ENCODE measurements around the gene CEBPE. TPM values are rescaled to one million over a fixed set of nuclear protein-coding genes. Genes with fewer than 3 reads are reported as not detected.
A peak's percentile ranks its signal among the peaks of the same experiment; 100 is the strongest.

The CEBPE gene
- total and polyA plus RNA-seq, 2 donors (not counting 1 experiment from before 2014, with no cell fraction given): 0.37 to 0.45 TPM

GRCh38 chr14:23125011-23125410 lies 6.0 kb upstream of the CEBPE start:
- Histone ChIP-seq H3K27me3 (replicated peaks in 1 of 4; ENCODE audit: control extremely low read depth in 1 of 4, control insufficient read depth in 3 of 4, insufficient read depth in 4 of 4, low read length in 3 of 4) (no peaks in the 10 kb centered on the region), H3K9ac (ENCODE audit: low read length) (no peak overlapping the region), H3K4me3 (ENCODE audit: control extremely low read depth in 1 of 5, extremely low read depth in 1 of 5, insufficient read depth in 1 of 5, low read depth in 2 of 5, low read length in 4 of 5) (no peak overlapping the region), H4K20me1 (ENCODE audit: control insufficient read depth, insufficient read depth, low read length, poor library complexity, severe bottlenecking) (no peaks in the 10 kb centered on the region), H3K27ac (ENCODE audit: low read length in 2 of 2) (no peak overlapping the region), H2AFZ (ENCODE audit: insufficient read depth, low read depth, low read length, poor library complexity, severe bottlenecking) (no peak overlapping the region), H3K36me3 (replicated peaks in 1 of 2; ENCODE audit: control extremely low read depth in 1 of 2, control insufficient read depth in 1 of 2, extremely low read depth in 1 of 2, insufficient read depth in 2 of 2, low read length in 1 of 2) (no peaks in the 10 kb centered on the region), H3K79me2 (ENCODE audit: control insufficient read depth, insufficient read depth, low read length) (no peaks in the 10 kb centered on the region), H3K4me2 (replicated peaks; ENCODE audit: low read depth, low read length, poor library complexity, severe bottlenecking) (no peak overlapping the region), H3K9me3 (ENCODE audit: control extremely low read depth in 1 of 3, control insufficient read depth in 2 of 3, insufficient read depth in 1 of 3, low read length in 2 of 3) (no peaks in the 10 kb centered on the region), H3K4me1 (ENCODE audit: control insufficient read depth in 2 of 2, insufficient read depth in 2 of 2, low read length in 2 of 2) (peaks cover 27 to 33% of the 10 kb centered on the region in 2 donors)
- CTCF ChIA-PET: interaction anchor here (0.6 to 9.6 kb wide), 4 partner anchors 48 to 436 kb away, joined by 3 to 249 read pairs (median 14); partner anchors contain the start of gene SLC7A8
- H3K4me1 Mint-ChIP-seq: peaks cover 32% of the 10 kb centered on the region
- no peak overlapping the region for H3K27ac Mint-ChIP-seq
- H3K9me3 Mint-ChIP-seq (ENCODE audit: insufficient read depth): no peaks in the 10 kb centered on the region
- no peak for TF ChIP-seq EZH2 (IDR thresholded peaks at IDR 0.05; ENCODE audit: borderline replicate concordance, insufficient read depth, low read depth, low read length, poor library complexity, severe bottlenecking)
- TF ChIP-seq CTCF (IDR thresholded peaks at IDR 0.05): no peak
- intact Hi-C loops (cut with micrococcal nuclease): no loop called here
- DNase-seq: no peak
- POLR2A ChIA-PET: no interaction called here
- no peak overlapping the region for H3K4me3 Mint-ChIP-seq
- 71% methylated on average over 1 of the region's 3 CpGs for WGBS (ENCODE audit: insufficient coverage)
- no peaks in the 10 kb centered on the region for H3K27me3 Mint-ChIP-seq
- ATAC-seq (ENCODE audit: low read depth): no peak

DNA sequence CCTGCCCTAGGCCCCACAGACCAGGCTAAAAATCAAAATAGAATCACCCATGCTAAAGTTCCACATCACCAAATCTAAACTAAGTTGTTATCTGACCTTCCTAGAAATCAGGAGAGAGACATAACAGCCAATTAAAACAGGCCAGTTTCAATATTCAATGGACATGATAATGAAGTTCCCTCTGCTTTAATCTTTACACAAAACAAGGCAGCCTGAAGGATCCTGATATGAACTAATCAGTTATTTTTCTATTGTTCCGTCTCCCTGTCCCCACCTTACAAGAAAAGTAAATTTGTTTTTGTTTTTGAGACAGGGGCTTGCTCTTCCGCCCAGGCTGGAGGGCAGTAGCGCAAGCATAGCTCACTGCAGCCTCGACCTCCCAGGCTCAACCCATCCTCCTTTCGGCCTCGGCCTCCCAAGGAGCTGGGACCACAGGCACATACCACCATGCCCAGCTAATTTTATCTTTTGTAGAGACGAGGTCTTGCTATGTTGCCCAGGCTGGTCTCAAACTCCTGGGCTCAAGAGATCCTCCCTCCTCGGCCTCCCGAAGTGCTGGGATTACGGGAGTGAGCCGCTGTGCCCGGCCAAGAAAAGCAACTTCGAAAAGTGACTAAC lies 5.4 kb upstream of the CEBPE start:
- intact Hi-C loops (cut with micrococcal nuclease): no loop called here
- H3K4me1 Mint-ChIP-seq: peaks cover 38% of the 10 kb centered on the region

More for the DNA sequence above, 5.4 kb upstream of the CEBPE start:
- Histone ChIP-seq H3K9ac (ENCODE audit: low read length) (no peak overlapping the region), H3K27me3 (replicated peaks in 1 of 4; ENCODE audit: control extremely low read depth in 1 of 4, control insufficient read depth in 3 of 4, insufficient read depth in 4 of 4, low read length in 3 of 4) (no peaks in the 10 kb centered on the region), H3K27ac (ENCODE audit: low read length in 2 of 2) (no peak overlapping the region), H3K9me3 (ENCODE audit: control extremely low read depth in 1 of 3, control insufficient read depth in 2 of 3, insufficient read depth in 1 of 3, low read length in 2 of 3) (peaks cover 0 to 2% (median 0%) of the 10 kb centered on the region in 3 donors), H3K4me3 (ENCODE audit: control extremely low read depth in 1 of 5, extremely low read depth in 1 of 5, insufficient read depth in 1 of 5, low read depth in 2 of 5, low read length in 4 of 5) (no peak overlapping the region), H3K4me2 (replicated peaks; ENCODE audit: low read depth, low read length, poor library complexity, severe bottlenecking) (no peak overlapping the region), H4K20me1 (ENCODE audit: control insufficient read depth, insufficient read depth, low read length, poor library complexity, severe bottlenecking) (no peaks in the 10 kb centered on the region), H2AFZ (ENCODE audit: insufficient read depth, low read depth, low read length, poor library complexity, severe bottlenecking) (no peak overlapping the region), H3K79me2 (ENCODE audit: control insufficient read depth, insufficient read depth, low read length) (no peaks in the 10 kb centered on the region), H3K36me3 (replicated peaks in 1 of 2; ENCODE audit: control extremely low read depth in 1 of 2, control insufficient read depth in 1 of 2, extremely low read depth in 1 of 2, insufficient read depth in 2 of 2, low read length in 1 of 2) (no peaks in the 10 kb centered on the region), H3K4me1 (ENCODE audit: control insufficient read depth in 2 of 2, insufficient read depth in 2 of 2, low read length in 2 of 2) (peaks cover 33 to 38% of the 10 kb centered on the region in 2 donors)
- POLR2A ChIA-PET: interaction anchor here (1.2 kb wide), 1 partner anchor 197 kb away, joined by 4 read pairs; the partner anchor contains the start of gene PABPN1
- CTCF ChIA-PET: interaction anchor here (0.6 to 9.6 kb wide), 4 partner anchors 47 to 436 kb away, joined by 3 to 249 read pairs (median 14); partner anchors contain the start of gene SLC7A8
- no peak for DNase-seq
- ATAC-seq (ENCODE audit: low read depth): no peak
- H3K9me3 Mint-ChIP-seq (ENCODE audit: insufficient read depth): no peaks in the 10 kb centered on the region
- TF ChIP-seq EZH2 (IDR thresholded peaks at IDR 0.05; ENCODE audit: borderline replicate concordance, insufficient read depth, low read depth, low read length, poor library complexity, severe bottlenecking): no peak
- no peak for TF ChIP-seq CTCF (IDR thresholded peaks at IDR 0.05)
- peak overlapping the region; percentile 47 for H3K27ac Mint-ChIP-seq
- WGBS (ENCODE audit: insufficient coverage): 93% methylated on average over 10 of the region's 13 CpGs
- H3K4me3 Mint-ChIP-seq: no peak overlapping the region
- no peaks in the 10 kb centered on the region for H3K27me3 Mint-ChIP-seq

All from B cell (primary cell).